Measurements from ENCODE around the gene MTHFR. TPM values are rescaled to one million over a fixed set of nuclear protein-coding genes. Genes with fewer than 3 reads are reported as not detected.

Gene MTHFR
- total and polyA plus RNA-seq, 4 donors: 5.5 to 29.0 (median 18.3) TPM

- H3K4me3 ChIP-seq (ENCODE audit: low read depth in 1 of 3, low read length in 3 of 3): no peak overlapping the region
- 95% methylated on average over 27 of the region's 27 CpGs for WGBS
- peaks cover 0 to 37% (median 6%) of the 10 kb centered on the region in 4 donors for H3K36me3 ChIP-seq (ENCODE audit: control insufficient read depth in 4 of 4, insufficient read depth in 3 of 4, low read depth in 1 of 4, low read length in 3 of 4)
- no peak overlapping the region for H3K9ac ChIP-seq (ENCODE audit: low read depth in 1 of 2, low read length in 2 of 2)
- TF ChIP-seq REST (IDR thresholded peaks at IDR 0.05) (no peak), RXRA (IDR thresholded peaks at IDR 0.05) (no peak), YY1 (IDR thresholded peaks at IDR 0.05) (no peak), EGR1 (IDR thresholded peaks at IDR 0.05; ENCODE audit: low read depth in 2 of 2) (no peak), SP1 (IDR thresholded peaks at IDR 0.05) (no peak), TAF1 (conservative IDR thresholded peaks at IDR 0.05) (no peak), ZBTB33 (IDR thresholded peaks at IDR 0.05) (no peak), FOXA2 (IDR thresholded peaks at IDR 0.05) (no peak), HNF4A (conservative IDR thresholded peaks at IDR 0.05) (no peak), RAD21 (IDR thresholded peaks at IDR 0.05) (no peak), GABPA (IDR thresholded peaks at IDR 0.05 in 1 of 2, conservative IDR thresholded peaks at IDR 0.05 in 1 of 2) (no peak)
- TF ChIP-seq, protein P1, sequence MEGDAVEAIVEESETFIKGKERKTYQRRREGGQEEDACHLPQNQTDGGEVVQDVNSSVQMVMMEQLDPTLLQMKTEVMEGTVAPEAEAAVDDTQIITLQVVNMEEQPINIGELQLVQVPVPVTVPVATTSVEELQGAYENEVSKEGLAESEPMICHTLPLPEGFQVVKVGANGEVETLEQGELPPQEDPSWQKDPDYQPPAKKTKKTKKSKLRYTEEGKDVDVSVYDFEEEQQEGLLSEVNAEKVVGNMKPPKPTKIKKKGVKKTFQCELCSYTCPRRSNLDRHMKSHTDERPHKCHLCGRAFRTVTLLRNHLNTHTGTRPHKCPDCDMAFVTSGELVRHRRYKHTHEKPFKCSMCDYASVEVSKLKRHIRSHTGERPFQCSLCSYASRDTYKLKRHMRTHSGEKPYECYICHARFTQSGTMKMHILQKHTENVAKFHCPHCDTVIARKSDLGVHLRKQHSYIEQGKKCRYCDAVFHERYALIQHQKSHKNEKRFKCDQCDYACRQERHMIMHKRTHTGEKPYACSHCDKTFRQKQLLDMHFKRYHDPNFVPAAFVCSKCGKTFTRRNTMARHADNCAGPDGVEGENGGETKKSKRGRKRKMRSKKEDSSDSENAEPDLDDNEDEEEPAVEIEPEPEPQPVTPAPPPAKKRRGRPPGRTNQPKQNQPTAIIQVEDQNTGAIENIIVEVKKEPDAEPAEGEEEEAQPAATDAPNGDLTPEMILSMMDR (IDR thresholded peaks at IDR 0.05; ENCODE audit: low read depth, low read length, missing input control): no peak
- TF ChIP-seq, protein P2, sequence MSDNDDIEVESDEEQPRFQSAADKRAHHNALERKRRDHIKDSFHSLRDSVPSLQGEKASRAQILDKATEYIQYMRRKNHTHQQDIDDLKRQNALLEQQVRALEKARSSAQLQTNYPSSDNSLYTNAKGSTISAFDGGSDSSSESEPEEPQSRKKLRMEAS (IDR thresholded peaks at IDR 0.05): no peak
- H3K27me3 ChIP-seq (ENCODE audit: control insufficient read depth in 4 of 4, insufficient read depth in 4 of 4, low read length in 3 of 4): no peaks in the 10 kb centered on the region
- DNase-seq (ENCODE audit: low spot score): no peak
- H3K9me3 ChIP-seq (ENCODE audit: control insufficient read depth in 4 of 4, low read length in 3 of 4): no peaks in the 10 kb centered on the region
- H3K27ac ChIP-seq (ENCODE audit: low read depth in 1 of 2, low read length in 2 of 2): no peak overlapping the region
- H3K4me1 ChIP-seq (ENCODE audit: control insufficient read depth in 4 of 4, insufficient read depth in 4 of 4, low read length in 3 of 4): no peaks in the 10 kb centered on the region
Observed at GRCh38 chr1:11748294-11749202, 57.2 kb downstream of the MTHFR start.

Data from liver (tissue), 9 donors.